ENCODE results near the gene CORO2A. TPM values are rescaled to one million over a fixed set of nuclear protein-coding genes. Genes with fewer than 3 reads are reported as not detected.

The CORO2A gene
- total and polyA plus RNA-seq, 2 of the 13 experiments (the other 11 are each of a cell fraction or from before 2014, with no cell fraction given) = 14.4 to 15.3 TPM

GRCh38 chr9:98150164-98150563, 42.3 kb downstream of the CORO2A start (continued):
- no peak for TF ChIP-seq ZBTB14 (CRISPR knock-in tag; IDR thresholded peaks at IDR 0.05)
- TF ChIP-seq REL (CRISPR knock-in tag; conservative IDR thresholded peaks at IDR 0.05) = no peak
- no peak for TF ChIP-seq ZNF501 (CRISPR knock-in tag; IDR thresholded peaks at IDR 0.05)
- TF ChIP-seq POGK (CRISPR knock-in tag; conservative IDR thresholded peaks at IDR 0.05) = no peak
- 0 out of 2 replicates have a peak, but pooled peaks have one; percentile 43 for TF ChIP-seq ZNF251 (CRISPR knock-in tag; IDR thresholded peaks at IDR 0.05)
- TF ChIP-seq BCLAF1 (IDR thresholded peaks at IDR 0.05) = no peak
- TF ChIP-seq CBX1 (IDR thresholded peaks at IDR 0.05; ENCODE audit: low read depth) = no peak
- no peak for TF ChIP-seq HNRNPH1 (optimal IDR thresholded peaks at IDR 0.05; ENCODE audit: low read depth, low read length)
- 0 out of 2 replicates have a peak, but pooled peaks have one; percentile 18 for TF ChIP-seq ISL2 (CRISPR knock-in tag; IDR thresholded peaks at IDR 0.05)
- 0 out of 2 replicates have a peak, but pooled peaks have one; percentile 2 for TF ChIP-seq DMAP1 (CRISPR knock-in tag; IDR thresholded peaks at IDR 0.05)
- TF ChIP-seq MTA1 (CRISPR knock-in tag; IDR thresholded peaks at IDR 0.05; ENCODE audit: borderline replicate concordance) = 0 out of 2 replicates have a peak, but pooled peaks have one; percentile 44
- TF ChIP-seq ATF7 (IDR thresholded peaks at IDR 0.05) = no peak
- TF ChIP-seq ATF7 (CRISPR knock-in tag; IDR thresholded peaks at IDR 0.05) = no peak
- no peak for TF ChIP-seq ZNF503 (CRISPR knock-in tag; IDR thresholded peaks at IDR 0.05)
- TF ChIP-seq U2AF1 (optimal IDR thresholded peaks at IDR 0.05; ENCODE audit: low read depth, low read length) = no peak
- TF ChIP-seq ZNF709 (CRISPR knock-in tag; IDR thresholded peaks at IDR 0.05) = no peak
- TF ChIP-seq ZNF281 (CRISPR knock-in tag; IDR thresholded peaks at IDR 0.05; ENCODE audit: borderline replicate concordance) = peak; percentile 68; the same call in 1 of the 2 replicates
- no peak for TF ChIP-seq CC2D1A (CRISPR knock-in tag; IDR thresholded peaks at IDR 0.05)
- no peak for TF ChIP-seq IKZF1 (IDR thresholded peaks at IDR 0.05)
- no peak for TF ChIP-seq SNRNP70 (IDR thresholded peaks at IDR 0.05; ENCODE audit: low read depth, low read length)

All from HepG2 (cell line).